ENCODE measurements around the gene AKNA.

DNA sequence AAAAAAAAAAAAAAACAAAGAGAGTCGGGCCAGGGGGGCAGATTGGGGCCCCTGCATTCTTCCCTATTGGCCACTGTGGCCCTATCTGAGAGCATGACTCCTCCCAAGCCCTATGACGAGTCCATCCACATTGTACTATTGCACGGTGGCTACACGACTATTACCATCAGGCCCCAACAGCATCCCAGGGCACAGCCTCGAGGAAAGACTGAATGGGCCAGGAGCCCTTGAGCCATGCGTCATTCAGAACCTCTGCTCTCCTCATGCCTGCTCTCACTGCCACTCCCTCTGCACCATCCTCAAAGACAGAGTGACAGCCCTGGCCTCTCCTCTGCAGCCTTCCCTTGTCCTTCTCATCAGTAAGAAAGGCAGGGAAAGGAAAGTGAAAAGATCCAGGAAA, 85.1 kb downstream of the AKNA start:
- TF ChIP-seq, protein P1, sequence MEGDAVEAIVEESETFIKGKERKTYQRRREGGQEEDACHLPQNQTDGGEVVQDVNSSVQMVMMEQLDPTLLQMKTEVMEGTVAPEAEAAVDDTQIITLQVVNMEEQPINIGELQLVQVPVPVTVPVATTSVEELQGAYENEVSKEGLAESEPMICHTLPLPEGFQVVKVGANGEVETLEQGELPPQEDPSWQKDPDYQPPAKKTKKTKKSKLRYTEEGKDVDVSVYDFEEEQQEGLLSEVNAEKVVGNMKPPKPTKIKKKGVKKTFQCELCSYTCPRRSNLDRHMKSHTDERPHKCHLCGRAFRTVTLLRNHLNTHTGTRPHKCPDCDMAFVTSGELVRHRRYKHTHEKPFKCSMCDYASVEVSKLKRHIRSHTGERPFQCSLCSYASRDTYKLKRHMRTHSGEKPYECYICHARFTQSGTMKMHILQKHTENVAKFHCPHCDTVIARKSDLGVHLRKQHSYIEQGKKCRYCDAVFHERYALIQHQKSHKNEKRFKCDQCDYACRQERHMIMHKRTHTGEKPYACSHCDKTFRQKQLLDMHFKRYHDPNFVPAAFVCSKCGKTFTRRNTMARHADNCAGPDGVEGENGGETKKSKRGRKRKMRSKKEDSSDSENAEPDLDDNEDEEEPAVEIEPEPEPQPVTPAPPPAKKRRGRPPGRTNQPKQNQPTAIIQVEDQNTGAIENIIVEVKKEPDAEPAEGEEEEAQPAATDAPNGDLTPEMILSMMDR (IDR thresholded peaks at IDR 0.05), result no peak
- TF ChIP-seq POLR2A (IDR thresholded peaks at IDR 0.05) (no peak), POLR2AphosphoS5 (IDR thresholded peaks at IDR 0.05) (no peak), EP300 (IDR thresholded peaks at IDR 0.05) (no peak)

Data from sigmoid colon (tissue), 4 donors.